Cortex of kidney (tissue), 1 donor: ENCODE data around the gene DDHD1.
"Not testable (repeated sequence)": the region's sequence is repeated elsewhere in the genome, so short reads cannot be mapped to it uniquely, and the experiment has no call there.

Source experiments
- DNase-seq: peaks from one replicate; lab custom pipeline; 2025; lab: John Stamatoyannopoulos, UW

DDHD1 gene

DNA sequence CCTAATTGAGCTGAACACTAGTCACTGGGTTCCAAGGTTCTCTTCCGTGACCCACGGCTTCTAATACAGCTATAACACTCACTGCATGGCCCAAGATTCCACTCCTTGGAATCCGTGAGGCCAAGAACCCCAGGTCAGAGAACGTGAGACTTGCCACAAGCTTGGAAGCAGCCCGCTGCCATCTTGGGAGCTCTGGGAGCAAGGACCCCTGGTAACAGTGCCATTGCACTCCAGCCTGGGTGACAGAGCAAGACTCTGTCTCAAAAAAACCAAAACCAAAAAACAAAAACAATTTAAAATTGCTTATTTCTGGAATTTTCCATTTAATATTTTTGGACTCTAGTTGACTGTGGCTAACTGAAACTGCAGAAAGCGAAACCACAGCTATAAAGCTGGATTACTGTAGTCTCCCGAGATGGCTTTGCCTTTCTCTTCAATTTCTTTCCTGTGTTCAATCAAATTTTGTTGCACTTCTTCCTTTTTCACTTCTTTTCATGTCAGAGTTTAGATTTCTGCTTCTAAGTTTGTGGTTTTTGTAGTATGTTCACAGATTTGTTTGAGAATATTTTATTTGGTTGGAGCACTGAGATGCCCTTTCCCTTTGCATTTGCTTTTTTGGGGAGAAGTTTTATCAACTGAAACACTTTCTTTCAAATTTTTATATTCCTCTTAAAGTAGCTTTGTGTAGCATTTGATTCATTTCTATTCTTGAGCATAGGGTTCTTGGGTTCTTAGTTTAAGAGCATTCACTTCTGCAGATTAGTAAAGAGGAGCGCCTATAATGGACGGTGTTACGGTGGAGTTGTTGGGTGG lies 44.6 kb downstream of the DDHD1 start:
- no peak for DNase-seq

DNA sequence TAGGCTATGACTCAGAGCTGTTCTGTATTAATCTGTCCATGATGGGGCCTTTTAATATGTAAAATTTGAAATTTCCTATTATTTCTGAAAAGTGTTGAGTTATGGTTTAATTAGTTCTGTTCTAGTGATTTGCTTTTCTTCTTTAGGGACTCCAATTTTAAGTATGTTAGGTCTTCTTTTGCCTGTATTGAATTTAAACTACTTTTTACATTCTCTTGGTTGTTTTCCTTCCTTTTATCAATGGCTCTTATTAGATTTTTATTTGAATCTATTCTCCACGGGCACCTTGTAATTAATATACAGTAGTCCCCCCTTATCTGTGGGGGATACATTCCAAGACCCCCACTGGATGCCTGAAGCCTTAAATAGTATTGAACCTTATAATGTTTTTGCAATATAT lies 46.4 kb downstream of the DDHD1 start:
- no peak for DNase-seq

DNA sequence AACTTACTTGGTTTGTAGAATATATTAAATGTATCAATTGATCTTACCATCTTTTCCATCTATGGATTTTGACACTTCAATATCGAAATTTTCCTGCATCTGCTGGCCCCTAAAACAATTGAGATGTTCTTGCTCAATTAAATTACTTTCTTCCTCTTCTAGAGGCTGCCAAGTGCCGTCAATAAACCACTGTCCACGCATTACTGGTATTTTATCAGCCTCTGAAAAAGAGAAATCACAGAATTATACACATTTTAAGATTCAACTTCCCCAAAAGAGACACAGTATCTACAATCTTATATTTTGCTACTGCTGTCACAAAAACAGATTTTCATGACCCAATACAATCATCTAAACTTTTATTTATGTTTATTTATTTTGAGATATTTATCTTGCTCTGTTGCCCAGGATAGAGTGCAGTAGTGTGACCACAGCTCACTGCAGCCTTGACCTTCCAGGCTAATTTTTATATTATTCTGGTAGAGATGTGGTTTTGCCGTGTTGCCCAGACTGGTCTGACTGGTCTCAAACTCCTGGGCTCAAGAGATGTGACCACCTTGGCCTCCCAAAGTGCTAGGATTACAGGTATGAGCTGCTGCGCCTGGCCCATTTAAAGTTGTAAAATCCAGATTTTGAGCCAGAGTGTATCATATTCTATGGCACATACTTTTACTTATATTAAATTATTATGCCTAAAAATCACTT lies 49.3 kb downstream of the DDHD1 start:
- no peak for DNase-seq

DNA sequence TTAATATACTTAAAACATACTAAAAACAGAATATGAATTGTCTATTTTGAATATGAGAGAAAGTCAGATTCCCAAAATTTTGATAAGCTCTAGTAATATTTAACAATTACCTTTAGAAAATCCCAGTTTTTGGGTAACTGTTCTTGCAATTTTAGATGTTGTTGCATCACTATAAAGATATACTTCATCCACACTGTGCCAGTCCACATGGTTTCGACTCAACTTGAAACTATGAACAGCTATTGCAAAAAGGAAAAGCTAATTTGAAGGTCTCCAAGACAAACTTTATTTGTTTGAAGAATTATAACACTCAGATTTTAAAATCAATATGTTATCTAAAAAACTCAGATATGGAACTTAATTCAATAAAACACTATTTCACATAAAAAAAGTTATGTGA lies 59.9 kb downstream of the DDHD1 start:
- DNase-seq, result no peak

DNA sequence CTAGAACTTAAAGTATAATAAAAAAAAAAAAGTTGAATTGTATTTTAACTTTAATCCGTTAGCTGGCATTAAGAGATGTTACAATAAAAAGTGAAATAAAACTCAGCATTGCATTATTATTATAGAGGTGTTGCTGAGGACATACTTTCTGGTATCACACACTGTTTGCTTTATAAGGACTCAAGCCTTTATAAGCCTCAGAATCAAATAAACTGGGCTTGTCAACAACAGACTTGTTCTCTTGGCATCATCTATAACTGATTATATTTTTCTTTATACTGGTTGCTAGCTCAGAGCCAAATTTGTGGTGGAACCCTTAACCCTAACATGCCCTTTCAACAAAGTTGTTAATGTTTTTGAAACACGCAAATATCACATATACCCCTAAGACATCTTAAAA lies 62.3 kb downstream of the DDHD1 start:
- no peak for DNase-seq

DNA sequence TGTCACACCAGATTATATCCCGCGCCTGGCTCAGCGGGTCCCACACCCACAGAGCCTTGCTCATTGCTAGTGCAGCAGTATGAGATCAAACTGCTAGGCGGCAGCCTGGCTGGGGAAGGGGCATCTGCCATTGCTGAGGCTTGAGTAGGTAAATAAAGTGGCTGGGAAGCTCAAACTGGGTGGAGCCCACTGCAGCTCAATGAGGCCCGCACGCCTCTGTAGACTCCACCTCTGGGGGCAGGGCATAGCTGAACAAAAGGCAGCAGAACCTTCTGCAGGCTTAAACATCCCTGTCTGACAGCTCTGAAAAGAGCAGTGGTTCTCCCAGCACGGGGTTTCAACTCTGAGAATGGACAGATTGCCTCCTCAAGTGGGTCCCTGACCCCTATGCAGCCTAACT lies 68.2 kb downstream of the DDHD1 start:
- DNase-seq, result not testable (repeated sequence)

DNA sequence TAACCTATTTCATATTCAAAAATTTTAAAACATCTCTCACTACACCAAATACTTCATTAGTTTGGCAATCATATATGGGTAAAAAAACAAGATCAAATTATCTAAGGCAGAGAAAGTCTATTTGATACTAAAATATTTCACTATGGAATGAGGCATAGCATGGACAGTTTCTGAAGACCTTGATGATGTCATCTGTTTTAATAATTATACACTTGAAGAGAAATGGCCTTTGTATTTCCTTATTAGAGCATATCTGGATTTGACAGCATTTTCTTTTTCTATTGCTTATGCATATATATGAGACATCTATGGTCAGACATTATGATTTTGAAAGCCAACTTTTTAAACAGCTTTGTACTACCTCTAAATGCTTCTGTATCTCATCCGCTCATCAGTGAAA lies 88.6 kb downstream of the DDHD1 start:
- DNase-seq, result no peak

DNA sequence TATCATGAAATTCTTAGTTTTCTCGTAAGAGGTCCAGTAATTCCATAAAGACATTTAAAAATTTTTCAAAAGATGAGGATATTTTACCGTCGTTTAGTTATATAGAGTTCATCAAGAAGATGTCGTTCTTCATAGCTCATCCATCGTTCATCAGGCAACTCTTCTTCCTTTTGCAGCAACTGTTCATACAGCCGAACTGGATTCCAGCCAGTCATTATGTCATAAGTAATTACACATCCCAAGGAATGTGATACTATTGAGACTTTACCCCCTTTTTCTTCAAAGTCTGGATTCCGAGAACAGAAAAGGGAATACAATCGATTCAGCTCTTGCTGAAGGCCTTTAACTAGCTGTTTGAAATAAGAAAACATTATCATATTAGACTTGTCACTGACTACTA lies 90.3 kb downstream of the DDHD1 start:
- DNase-seq, result no peak

DNA sequence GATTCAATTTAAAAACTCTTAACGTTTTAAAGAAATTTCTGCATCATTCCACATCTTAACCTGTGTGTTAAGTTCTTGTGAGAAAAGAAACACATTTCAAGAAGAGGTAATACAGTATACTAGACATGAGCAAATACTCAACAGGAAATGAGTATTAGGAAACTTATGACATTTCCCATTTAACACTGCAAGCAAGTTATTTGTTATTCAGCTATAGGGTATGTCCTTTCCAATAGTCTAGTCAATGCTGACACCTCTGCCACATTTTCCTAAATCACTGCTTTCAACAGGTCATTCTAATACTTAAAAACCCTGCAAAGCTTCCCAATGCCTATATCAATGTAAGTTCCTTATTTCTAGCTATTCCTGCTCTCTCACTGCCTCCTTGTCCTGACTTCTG lies 93.1 kb downstream of the DDHD1 start:
- no peak for DNase-seq

DNA sequence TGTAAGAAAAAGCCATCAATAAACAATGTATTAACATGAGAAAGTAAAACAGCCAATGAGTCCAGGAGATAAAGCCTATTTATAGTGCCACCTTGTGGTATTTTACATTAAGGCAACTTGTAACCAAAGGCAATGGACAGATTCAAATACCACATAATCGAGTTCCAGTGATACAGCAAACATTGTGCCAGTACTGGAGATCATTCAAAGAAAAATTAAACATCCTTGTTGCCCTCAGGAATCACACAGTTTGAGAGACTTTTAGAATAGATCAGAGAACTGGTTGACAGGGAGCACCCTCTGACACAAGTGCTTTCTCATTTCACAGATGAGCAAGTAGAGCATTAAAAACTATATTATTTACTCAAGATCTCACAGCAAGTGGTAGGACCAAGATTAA lies 98.1 kb downstream of the DDHD1 start:
- DNase-seq, result no peak

DNA sequence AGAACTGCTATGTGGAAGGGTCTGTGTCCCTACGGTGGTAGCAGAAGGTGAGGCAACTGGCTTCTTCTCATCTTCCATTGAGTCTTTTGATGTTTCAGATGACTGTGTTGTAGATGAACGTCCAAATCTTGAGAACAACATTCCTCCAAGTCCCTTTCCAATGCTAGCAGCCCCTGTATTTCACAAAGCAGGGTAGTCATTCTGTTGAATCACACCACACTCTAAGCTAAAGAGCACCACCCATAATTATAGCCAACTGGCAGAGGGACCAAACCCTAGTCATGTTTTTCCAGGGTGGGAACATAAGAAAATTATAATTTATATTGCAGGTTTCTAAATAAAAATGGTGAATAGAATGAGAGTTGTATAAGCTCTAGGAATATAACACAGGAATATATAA lies 98.7 kb downstream of the DDHD1 start:
- DNase-seq, result no peak

DNA sequence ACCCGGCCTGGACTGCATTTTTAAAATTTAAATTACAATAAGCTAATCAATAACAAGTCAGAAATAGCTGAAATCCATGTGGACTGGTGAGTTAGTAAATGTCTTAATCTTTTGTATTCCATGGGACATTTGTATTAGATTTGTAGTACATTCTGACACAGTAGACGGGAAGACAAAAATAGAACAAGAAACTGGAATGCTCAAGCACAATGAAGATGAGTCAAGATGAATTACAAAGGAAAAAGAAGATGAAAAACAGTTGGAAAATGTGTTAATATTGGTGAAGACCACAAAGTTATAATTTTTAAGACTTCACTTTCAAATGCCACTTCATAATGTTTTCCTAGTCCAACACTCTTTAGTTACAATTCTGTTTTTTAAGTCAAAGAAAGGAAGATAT lies 104.5 kb downstream of the DDHD1 start:
- DNase-seq, result no peak

DNA sequence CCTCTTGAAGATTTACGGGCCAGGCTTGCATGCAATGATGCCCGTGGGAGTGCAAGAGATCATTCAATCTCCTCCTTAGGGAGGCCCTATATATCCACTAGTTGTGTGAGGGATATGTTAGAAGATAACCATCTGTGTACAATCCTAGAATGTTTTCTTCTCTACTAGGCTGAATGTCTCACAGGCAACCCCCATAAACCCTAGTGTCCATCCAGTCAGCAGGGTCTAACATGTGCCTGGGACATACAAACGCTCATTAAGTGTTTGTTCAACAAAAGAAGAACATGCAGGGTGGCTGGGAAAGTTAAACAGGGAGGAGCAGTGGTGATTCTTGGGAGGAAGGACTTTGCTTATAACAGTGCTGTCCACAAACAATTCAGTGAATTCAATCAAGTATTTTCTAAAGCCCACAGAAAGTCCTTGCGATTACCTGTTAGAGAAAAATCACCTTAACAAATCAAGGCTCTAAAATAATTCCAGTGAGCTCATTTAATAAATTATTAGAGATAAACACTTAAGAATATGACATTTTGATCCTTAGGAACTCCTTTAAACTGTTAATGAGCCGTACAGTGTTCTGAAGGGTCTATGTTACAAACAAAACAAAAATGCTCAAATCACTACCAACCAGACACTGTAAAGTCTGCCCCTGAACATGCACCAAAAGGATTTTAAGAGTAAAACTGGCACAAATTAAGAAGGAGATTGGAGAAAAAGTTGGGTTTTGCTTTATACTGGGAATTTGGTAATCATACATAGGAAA lies 105.6 kb downstream of the DDHD1 start:
- DNase-seq, result no peak

DNA sequence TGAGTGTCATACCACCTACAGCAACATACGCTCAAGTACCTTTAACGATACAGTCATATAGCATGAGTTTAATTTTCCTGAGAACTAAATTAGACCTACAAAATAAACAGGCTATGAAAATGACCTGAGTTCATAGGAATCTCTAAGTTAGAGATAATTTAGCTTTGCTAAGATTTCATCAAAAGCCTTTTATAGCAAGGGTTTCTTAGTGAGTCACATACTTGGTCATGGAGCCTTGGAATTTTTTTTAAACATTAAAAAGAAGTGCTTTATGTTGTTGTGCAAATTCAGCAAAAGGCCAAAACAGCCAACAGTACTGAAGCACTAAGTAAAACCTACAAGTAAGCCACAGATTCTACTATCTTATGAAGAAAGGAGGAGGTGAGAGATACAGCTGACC lies 108.6 kb downstream of the DDHD1 start:
- no peak for DNase-seq

DNA sequence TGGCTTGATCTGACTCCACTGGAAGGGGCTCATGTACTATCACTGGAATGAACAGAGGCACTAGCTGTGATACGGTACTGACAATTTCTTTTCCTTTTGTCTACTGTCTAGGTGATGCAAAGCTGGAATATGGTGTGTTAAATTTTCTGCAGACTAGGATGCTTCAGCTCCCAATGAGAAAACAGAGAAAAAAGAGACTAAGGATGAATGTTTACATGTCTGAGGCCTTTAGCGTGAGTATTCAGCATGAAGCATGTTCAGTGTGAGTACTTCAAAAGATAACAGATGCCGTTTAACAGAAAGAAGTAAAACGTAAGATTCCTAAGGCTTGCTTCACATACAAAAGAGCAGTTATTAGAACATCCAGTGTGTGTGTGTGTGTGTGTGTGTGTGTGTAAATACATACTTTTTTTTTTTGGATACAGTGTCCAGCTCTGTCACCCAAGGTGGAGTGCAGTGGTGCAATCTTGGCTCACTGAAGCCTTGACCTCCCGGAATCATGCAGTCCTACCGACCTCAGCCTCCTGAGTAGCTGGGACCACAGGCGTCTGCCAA lies 110.0 kb downstream of the DDHD1 start:
- no peak for DNase-seq

DNA sequence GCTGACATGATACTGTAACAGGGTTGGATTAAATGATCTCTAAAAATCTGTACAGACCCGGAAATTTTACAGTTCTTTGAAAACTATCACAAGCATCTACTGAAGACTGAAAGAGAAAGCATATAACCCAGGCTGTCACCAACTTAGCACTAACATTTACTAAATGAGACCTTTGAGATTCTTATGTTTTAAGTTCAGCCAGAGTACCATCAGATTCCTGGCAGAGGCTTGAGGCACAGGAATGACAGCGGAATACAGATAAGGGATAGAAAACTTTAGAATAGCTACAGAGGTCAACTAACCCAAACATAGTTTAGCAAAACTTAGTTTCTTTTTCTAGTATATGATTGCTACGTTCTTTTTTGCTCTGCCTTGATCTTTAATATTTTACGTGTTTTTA lies 110.6 kb downstream of the DDHD1 start:
- no peak for DNase-seq

DNA sequence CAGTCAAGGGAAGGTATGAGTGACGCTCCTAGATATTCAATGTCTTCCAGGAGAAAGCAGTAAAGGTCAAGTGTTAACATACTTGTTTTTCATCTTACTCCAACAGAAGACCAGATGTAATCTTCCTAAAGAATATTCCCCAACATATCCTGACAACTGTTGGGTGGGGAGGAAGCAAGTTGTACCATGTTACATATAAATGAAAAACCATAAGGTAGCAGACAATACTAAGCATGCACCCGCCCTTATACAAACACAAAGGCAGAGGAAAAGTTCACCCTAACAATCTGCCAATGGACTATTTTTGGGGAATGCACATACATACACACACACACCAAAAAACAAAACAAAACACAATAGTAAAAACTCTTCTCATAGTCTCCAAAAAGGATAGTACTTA lies 112.1 kb downstream of the DDHD1 start:
- DNase-seq, result no peak

DNA sequence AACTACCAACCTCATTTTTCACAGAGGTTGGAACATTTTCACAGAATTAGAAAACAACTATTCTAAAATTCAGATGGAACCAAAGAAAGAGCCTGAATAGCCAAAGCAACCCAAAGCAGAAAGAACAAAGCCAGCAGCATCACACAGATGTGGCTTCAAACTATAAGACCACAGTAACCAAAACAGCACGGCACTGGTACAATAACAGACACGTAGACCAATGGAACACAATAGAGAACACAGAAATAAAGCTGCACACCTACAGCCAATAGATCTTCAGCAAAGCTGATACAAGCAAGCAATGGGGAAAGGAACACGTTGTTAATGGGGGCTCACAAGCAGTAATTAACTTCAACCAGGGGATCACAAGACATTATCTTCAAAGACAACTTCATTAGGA lies 114.5 kb downstream of the DDHD1 start:
- DNase-seq, result no peak

DNA sequence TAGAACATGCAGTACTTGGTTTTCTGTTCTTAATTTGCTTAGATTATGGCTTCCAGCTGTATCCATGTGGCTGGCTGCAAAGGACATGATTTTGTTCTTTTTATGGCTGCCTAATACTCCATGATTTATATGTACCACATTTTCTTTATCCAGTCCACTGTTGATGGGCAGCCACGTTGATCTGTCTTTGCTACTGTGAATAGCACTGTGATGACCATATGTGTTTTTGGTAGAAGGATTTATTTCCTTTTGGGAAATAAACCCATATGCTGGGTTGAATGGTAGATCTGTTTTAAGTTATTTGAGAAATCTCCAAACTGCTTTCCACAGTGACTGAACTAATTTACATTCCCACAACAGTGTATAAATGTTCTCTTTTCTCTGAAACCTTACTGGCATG lies 116.1 kb downstream of the DDHD1 start:
- no peak for DNase-seq

DNA sequence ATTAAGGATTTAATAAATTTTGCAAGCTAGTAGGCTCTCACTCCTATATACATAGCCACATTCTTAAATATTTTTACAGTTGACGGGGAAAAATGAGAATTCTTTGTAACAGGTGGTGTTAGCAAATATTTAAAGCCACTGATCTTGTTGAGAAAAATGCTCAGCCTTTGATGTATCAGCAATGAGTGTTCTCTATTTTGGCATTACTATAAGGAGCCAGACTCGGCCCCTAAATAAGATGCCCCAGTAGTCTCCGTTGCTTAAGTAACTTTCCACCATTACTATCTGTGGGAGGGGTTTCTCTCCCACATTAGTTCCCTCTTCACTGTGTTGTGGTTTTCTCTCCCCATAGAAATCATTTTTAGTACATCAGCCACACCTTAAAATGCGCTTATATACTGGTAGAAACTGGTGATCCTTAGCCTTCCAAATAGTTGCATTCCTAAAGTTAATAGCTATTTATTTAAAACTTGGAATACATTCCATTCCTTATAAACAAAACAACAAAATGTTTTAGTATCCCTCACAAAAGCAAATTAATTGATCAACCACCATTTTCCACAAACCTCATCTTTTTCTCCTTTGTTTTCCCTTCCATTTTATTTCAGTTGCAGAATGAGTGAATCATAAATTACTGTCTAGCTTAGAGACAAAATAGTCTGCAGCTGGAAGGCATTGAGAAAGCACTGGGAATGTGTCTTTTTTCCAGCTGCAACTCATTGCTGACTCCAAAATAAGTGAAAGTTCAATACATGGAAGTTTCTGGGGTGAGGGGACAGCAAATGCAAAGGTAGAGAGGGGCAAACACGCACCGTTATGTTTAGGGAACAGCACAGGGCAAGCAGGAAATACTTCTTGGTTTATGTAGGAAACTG lies 117.5 kb downstream of the DDHD1 start:
- DNase-seq, result no peak

DNA sequence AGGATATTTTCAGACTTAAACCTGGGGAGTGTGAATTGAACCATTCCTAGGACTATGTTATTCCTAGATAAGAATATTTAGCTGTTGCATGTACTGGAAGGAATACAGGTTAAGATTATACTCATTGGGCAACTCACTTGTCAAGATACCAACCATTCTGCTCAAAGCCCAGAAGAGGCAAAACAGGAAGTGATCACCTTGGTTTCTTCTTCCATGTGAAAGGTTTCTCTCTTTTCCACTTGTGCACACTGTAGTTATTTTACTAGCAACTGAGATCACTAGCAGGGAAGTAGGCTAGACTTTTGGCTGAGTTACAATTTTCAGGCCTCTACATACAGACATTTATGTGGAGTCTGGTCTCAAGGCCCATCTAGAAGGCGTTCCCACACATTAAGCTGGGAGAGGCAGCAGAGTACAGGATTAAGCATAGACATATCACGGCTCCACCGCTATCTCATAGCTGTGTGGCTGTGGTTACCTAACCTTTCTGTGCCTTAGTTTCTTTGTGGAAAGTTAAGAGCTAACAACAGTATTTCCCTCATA lies 118.4 kb downstream of the DDHD1 start:
- DNase-seq, result no peak
